NCI-H510A treated with DMSO at 0.1 percent for 48 hours (cell line): Measurements from ENCODE around the gene FOXP1.

Source experiments
- DNase-seq: peaks from one replicate; lab custom pipeline; 2025; lab: John Stamatoyannopoulos, UW

FOXP1 gene

DNA sequence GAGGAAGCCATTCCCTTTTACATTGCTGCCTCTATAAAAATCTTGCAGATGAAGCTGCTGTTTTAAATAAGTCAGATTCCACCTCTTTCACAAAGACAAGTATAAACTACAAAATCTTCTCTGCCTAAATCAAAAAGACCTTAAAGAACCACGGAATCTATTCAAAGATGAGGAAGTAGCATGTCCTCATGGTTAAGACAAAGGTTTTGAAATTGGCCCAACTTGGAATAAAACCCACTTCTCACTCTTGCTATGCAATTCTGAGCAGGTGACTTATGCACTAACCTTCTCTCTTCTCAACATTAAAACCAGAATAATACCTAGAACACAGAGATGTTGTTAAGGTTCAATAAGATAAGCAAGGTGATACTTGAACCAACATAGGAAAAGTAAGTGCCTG is 97.6 kb downstream of the FOXP1 start:
- DNase-seq = no peak

- DNase-seq = no peak
Observed at GRCh38 chr3:71484452-71484851, 99.1 kb downstream of the FOXP1 start.

DNA sequence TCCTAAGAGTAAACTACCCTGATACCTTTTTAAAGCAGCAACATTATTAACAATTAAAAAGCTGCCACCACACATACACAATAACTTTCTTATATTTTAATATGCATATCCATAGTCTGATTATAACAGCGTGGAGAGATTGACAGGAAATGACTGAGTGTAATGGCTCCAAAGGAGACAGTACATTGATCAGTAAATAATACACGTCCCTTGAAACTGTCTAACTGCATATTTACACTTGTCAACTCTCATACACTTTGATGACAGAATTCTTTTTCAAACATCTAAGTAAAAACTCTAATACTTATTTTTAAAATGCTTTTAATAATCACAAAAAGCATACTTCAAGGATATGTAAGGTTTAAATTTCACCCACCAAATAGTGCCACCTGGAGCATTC is 99.5 kb downstream of the FOXP1 start:
- no peak for DNase-seq

- DNase-seq = no peak
Observed at GRCh38 chr3:71482771-71483170, 100.8 kb downstream of the FOXP1 start.

GRCh38 chr3:71478568-71478967 is 105.0 kb downstream of the FOXP1 start:
- no peak for DNase-seq

- DNase-seq = no peak
Observed at GRCh38 chr3:71476950-71477349, 106.6 kb downstream of the FOXP1 start.

DNA sequence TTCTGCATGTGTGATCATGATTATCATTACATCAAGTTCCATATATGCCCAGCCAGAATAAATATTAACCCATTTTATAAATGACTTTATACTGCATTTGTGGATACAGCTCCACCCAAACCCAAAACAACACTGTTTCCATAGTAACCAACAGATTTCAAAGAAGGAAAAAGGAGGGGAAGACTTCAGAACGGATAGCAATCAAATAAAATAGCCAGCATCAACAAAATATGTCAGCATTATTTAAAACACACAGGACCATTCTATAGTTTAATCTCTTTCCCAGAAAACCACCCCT is 114.4 kb downstream of the FOXP1 start:
- no peak for DNase-seq

DNA sequence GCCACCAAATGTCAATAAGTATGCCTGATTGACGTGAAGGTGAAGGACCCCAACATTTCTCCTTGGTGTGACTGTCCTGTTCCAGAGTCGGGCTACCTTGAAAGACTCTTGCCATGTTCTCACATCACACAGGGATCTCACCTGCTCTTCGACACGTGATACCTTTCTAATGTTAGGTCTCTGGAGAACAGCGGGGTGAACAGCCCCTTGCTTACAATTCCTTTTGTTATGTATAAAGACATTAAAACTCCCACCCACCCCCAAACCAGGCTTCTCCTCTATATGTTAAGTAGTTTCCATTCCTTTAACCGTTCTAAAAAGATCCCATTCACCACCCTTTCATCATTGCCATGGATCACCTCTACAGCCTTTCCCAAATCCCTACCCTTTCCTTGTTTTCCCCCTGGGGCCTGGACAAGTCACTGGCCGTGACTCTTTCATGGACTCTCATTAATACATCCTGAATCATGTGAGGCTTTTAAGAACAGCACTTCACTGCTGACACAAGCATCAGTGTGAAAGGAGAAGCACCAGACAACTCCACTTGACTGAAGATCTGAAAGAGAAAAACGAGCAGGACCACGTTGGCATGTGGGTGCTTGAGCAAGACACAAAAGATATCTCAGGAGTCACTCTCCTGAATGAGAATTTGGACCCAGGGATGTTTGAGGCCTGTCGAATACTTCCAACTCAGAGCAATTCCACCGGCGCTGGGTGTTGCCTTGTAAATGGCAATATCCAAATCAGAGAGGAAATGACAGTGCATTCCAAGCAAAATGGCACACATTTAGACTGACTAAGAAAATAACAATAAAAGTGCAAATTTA is 115.0 kb downstream of the FOXP1 start:
- peak; percentile 26 for DNase-seq

GRCh38 chr3:71466483-71466882 is 117.0 kb downstream of the FOXP1 start:
- no peak for DNase-seq

DNA sequence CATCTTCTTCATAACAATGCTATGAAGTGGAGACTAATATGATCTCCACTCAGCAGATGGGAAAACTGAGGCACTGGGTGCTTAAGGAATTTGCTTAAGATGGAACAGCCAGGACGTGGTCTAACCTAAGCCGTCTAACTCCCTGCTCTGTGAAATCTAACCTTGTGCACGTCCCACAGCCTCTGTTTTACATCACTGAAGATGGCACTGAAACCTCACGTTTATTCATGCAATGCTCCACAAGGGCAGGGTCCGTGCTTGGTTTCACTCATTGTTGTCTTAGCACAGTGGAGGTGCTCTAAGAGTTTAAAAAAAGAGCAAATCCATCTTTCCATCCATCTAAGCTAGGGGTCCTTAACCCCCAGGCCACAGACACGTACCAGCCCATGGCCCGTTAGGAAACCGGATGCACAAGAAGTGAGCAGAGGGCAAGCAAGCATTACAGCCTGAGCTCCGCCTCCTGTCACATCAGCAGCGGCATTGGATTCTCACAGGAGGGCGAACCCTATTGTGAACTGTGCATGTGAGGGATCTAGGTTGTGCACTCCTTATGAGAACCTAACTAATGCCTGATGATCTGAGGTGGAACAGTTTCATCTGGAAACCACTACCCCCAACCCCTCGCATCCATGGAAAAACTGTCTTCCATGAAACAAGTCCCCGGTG is 118.0 kb downstream of the FOXP1 start:
- no peak for DNase-seq

GRCh38 chr3:71464613-71465012 is 118.9 kb downstream of the FOXP1 start:
- DNase-seq = no peak

DNA sequence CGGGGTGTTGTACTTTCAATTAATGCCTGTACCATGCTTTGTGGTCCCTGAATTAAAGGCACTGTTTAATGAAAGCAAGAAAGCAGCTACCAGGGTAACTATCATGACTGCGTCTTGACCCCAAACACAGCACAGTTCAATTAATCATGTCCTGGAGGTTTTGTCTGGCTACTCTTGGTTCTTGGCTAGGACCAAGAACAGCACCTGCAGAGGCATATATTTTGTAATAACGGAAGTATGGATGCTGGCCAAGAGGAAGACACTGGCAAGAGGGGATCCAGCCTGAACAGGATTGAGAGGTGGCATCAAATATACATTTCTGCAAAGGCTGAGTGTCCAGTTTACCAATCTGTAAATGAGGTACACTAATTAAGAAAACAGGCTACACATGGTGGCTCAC is 119.9 kb downstream of the FOXP1 start:
- no peak for DNase-seq

DNA sequence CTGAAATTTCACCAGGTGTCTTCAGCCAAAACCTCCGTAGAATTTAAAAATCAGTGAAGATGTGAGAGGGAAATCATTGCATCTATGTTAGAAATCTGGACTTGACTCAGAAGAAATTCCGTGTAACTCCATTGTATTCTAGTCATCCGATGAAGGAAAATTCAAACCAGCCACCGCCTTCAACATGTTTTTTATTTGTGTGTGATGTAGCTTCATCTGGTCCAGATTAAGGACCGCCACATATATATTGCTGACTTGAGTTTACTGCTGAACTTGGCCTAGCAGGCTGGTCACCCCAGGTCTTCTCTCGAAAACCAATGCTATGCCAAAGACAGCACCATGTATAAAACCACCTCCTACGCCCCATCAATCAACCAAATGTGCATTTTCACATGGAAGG is 120.9 kb downstream of the FOXP1 start:
- DNase-seq = no peak

DNA sequence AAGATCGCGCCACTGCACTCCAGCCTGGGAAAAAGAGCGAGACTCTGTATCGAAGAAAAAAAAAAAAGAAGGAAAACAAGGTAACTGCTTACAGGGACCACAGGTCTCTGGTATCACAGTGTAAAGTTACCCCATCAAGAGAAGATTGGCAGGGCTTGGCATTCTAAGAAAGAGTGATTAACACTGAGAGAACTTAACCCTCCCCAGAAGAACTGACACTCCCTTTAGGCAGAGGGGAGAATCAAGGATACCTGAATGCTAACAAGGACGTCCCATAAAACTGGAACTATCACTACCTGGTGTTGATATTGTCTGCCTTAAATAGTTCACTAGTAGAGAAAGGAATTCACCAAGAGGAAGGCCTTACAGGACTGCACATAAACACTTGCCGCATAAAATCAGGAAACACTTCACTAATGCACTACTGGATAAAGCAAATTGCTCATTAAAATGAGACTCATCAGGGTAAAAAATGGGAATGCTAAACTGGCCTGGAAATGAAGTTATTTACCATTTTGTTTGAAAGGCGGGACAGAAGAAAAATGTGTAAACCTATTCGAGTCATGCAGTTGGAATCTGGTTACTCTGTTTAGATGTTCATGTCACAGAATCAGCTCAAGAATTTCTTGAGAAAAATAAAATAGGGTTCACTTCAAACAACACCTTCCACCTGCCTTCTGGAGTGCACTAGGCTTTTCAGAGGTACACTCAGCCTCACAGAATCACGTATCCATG is 121.6 kb downstream of the FOXP1 start:
- DNase-seq = no peak

DNA sequence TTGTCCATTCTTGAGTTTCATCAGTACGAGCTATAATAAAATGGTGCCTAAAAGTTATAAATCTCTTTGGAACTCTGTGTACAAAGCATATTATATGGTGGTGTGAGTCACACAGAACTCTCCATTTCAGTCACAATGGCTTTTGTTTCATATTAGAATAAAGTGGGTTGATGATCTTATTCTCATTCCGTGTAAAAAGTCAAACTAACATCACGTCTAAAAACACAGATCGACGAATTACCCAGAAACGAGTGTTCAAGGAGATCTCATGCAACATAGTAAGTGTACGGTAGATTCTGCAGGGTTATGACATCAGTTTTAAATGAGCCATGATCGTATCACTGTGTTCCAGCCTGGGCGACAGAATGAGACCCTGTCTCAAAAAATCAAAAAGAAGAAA is 122.4 kb downstream of the FOXP1 start:
- no peak for DNase-seq

DNA sequence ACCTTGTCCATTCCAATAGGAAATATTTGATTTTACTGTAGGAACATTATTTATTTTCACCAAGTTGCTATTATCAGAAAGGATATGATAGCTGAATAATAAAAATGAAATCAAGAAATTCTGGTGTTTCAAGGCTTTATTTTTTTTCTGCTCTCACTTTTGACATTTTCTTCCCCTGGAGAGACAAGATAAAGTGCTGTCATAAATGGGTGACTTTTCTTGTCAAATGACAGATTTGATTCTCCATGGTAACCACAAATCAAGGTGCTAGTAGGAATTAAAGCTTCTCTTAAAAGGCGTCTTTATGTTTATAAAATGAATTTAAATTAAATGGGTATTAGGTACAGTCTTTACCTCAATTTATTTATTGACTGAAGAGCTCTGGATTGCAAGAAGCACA is 124.6 kb downstream of the FOXP1 start:
- DNase-seq = no peak

- no peak for DNase-seq
Observed at GRCh38 chr3:71456826-71457225, 126.7 kb downstream of the FOXP1 start.

DNA sequence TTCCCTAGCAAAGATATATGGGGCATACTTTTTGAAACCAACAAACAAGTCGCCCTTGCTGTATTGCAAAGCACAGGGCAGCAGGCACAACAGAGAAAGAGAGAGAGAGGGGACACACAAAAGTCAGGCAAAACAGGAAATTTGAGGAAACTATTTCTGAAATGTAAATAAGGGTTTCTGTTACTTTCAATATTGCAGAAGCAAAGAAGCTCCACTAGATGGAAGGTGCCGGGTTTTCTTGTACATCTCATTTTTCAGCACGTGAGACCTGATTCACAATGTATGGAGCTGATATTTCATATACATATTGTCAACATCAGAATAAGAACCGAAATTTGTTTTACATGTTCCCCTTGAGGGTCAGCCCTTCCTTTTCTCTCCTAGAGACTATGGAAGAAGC is 127.4 kb downstream of the FOXP1 start:
- DNase-seq = no peak

- no peak for DNase-seq
Observed at GRCh38 chr3:71454512-71455403, 128.8 kb downstream of the FOXP1 start.

DNA sequence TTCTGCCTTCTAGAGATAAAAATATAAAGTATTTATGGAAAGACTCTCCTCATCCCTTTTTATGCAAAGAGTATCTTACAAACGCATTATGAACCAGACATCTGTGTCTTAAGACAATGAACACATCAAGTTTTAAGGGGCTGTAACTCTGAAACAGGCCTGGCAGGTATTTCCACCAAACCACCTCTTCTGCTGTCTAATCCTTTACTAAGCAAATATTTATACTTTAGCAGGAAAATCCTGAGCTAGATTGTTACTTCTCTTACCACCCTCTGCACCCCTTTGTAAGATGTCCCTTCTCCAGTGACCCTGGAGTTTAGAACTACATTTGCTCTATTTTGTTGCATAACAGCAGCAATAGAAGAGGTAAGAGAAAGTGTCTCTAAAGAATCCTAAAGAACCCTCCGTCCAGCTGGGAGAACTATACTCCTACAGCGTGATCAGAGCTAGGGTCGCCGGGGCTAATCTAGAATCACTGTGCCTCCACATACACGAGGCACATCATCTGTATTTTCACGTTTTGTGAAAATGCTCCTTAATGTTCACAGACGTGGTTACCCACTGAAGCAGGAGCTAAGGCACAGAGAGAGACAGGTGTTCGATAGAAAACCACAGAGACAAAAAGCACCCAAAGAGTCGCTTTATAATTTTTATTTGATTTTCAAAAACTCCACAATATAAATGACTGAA is 129.6 kb downstream of the FOXP1 start:
- DNase-seq = no peak

GRCh38 chr3:71453319-71453718 is 130.2 kb downstream of the FOXP1 start:
- no peak for DNase-seq

DNA sequence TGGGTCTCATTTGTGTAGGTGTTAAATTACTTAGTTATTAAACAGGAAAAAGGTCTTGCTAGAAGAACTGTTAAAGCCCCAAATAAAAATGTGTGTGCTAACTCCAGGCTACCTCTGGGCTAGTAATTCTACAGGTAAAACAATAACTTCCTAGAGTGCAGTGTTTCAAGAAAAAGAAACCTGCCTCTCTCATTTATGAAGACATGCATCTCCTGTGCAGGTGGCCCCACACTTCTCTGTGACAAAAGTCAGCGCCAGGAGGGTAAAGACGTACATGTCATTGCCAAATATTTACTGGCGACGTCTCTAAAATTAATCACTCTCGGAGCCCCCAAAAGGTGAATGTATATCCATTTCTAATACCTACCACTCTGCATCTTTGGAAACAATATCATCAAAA is 131.7 kb downstream of the FOXP1 start:
- DNase-seq = no peak
